Ascending aorta (tissue), 2 donors: Measurements from ENCODE around the gene HSD3B2. TPM values are rescaled to one million over a fixed set of nuclear protein-coding genes. Genes with fewer than 3 reads are reported as not detected.

Experiments
- DNase-seq, 2 donors: peaks; one replicate each; pipeline ENCODE4 v3.0.0-alpha.2; 2019; ENCODE audit warnings: low spot score in 2 of 2
- H3K27ac ChIP-seq, 2 donors: fragments of 200-600 bp; sonication (generic); one replicate each; pipeline ENCODE4 v1.5.1; 2016 to 2017; ENCODE audit warnings: mild to moderate bottlenecking in 1 of 2
- H3K27me3 ChIP-seq: fragments of 200-600 bp; sonication (generic); one replicate; pipeline ENCODE4 v1.5.1; 2017
- H3K36me3 ChIP-seq, 2 donors: fragments of 200-600 bp; sonication (generic); one replicate each; pipeline ENCODE4 v1.5.1; 2016
- H3K4me1 ChIP-seq, 2 donors: fragments of 200-600 bp; sonication (generic); one replicate each; pipeline ENCODE4 v1.5.1; 2016 to 2017; ENCODE audit warnings: mild to moderate bottlenecking in 1 of 2
- H3K4me3 ChIP-seq, 2 donors: fragments of 200-600 bp; sonication (generic); one replicate each; pipeline ENCODE4 v1.5.1; 2016 to 2017; ENCODE audit warnings: mild to moderate bottlenecking in 1 of 2
- H3K9me3 ChIP-seq, 2 donors: fragments of 200-600 bp; sonication (generic); one replicate each; pipeline ENCODE4 v1.5.1; 2016
- intact Hi-C: fragments of 100-400 bp; cut with DNase I; formaldehyde crosslinking; loops from one replicate; pipeline ENCODE4 v1.15.1; 2023
- total RNA-seq: library from RNA; depleted of rRNA; stranded (reverse); fragments of >200 nt; gene quantifications from one replicate; pipeline ENCODE4 v1.1.0, GENCODE V29; 2016
- TF ChIP-seq, protein P1 (sequence below), 3 experiments: fragments of 200-600 bp in 2 of 3; fragments of 450-650 bp in 1 of 3; sonication (generic) in 2 of 3; IDR thresholded peaks; one replicate each; pipeline ENCODE4 v1.5.1; 2016 to 2019; ENCODE audit warnings: antibody characterized with exemption in 3 of 3, mild to moderate bottlenecking in 1 of 3, moderate library complexity in 1 of 3

Gene HSD3B2
- total RNA-seq, 1 donor from 2014 or later = 9.9 TPM

- Histone ChIP-seq H3K36me3 (no peaks in the 10 kb centered on the region), H3K27ac (no peak overlapping the region), H3K27me3 (no peaks in the 10 kb centered on the region), H3K4me1 (no peaks in the 10 kb centered on the region), H3K4me3 (no peak overlapping the region), H3K9me3 (no peaks in the 10 kb centered on the region)
- TF ChIP-seq, protein P1, sequence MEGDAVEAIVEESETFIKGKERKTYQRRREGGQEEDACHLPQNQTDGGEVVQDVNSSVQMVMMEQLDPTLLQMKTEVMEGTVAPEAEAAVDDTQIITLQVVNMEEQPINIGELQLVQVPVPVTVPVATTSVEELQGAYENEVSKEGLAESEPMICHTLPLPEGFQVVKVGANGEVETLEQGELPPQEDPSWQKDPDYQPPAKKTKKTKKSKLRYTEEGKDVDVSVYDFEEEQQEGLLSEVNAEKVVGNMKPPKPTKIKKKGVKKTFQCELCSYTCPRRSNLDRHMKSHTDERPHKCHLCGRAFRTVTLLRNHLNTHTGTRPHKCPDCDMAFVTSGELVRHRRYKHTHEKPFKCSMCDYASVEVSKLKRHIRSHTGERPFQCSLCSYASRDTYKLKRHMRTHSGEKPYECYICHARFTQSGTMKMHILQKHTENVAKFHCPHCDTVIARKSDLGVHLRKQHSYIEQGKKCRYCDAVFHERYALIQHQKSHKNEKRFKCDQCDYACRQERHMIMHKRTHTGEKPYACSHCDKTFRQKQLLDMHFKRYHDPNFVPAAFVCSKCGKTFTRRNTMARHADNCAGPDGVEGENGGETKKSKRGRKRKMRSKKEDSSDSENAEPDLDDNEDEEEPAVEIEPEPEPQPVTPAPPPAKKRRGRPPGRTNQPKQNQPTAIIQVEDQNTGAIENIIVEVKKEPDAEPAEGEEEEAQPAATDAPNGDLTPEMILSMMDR (IDR thresholded peaks at IDR 0.05) = no peak
- intact Hi-C loops = no loop called here
- DNase-seq = no peak
Measured at GRCh38 chr1:119394085-119394484, 20.9 kb upstream of the HSD3B2 start.

DNA sequence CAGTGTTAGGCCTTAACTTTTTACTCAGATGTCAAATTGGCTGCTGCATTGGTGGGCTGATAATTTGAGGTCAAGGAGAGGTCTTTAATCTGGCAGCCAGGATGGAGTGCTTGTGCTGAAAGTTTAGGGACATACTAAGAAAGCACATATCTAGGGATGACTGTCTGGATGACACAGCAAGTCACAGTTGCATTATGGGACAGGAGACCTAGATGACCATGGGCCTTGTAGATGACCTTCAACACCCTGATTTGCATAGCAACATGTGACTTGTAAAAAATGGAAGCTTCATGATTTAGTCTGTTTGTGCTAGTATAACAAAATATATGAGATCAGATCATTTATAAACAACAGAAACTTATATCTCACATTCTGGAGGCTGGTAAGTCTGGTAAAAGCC lies 18.0 kb upstream of the HSD3B2 start:
- Histone ChIP-seq H3K36me3 (no peaks in the 10 kb centered on the region), H3K4me1 (no peaks in the 10 kb centered on the region), H3K27me3 (no peaks in the 10 kb centered on the region), H3K27ac (no peak overlapping the region), H3K9me3 (no peaks in the 10 kb centered on the region), H3K4me3 (no peak overlapping the region)
- no peak for DNase-seq
- intact Hi-C loops = no loop called here
- TF ChIP-seq, protein P1 (IDR thresholded peaks at IDR 0.05) = no peak

DNA sequence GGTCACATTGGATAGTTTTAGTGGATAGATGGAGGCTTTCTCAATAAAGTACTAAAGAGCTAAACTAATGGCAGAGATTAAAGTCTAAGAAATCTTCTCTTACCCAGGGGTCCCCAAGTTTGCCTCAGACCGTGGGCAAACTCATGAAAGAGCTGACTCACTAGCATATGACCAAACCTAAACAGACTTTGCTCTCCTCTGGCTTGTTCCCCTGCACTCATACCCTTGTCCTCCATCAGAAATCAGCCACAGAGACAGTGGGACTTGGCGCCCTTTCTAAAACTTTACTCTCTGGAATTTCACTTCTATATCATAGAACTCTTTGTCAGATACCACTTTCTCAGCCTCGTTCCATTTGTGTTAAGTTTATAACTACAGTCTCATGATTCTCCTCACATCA lies 17.0 kb upstream of the HSD3B2 start:
- no peak for DNase-seq
- no peak overlapping the region for H3K4me3 ChIP-seq
- H3K27me3 ChIP-seq = no peaks in the 10 kb centered on the region
- no peaks in the 10 kb centered on the region for H3K9me3 ChIP-seq
- intact Hi-C loops = no loop called here
- TF ChIP-seq, protein P1 (IDR thresholded peaks at IDR 0.05) = no peak
- H3K27ac ChIP-seq = no peak overlapping the region
- H3K36me3 ChIP-seq = no peaks in the 10 kb centered on the region
- H3K4me1 ChIP-seq = no peaks in the 10 kb centered on the region

GRCh38 chr1:119404736-119405135 lies 10.2 kb upstream of the HSD3B2 start:
- TF ChIP-seq, protein P1 (IDR thresholded peaks at IDR 0.05) = no peak
- Histone ChIP-seq H3K4me1 (no peaks in the 10 kb centered on the region), H3K27ac (no peak overlapping the region), H3K27me3 (no peaks in the 10 kb centered on the region), H3K36me3 (no peaks in the 10 kb centered on the region), H3K4me3 (no peak overlapping the region), H3K9me3 (no peaks in the 10 kb centered on the region)
- intact Hi-C loops = no loop called here
- no peak for DNase-seq

GRCh38 chr1:119409731-119410130 lies 5.2 kb upstream of the HSD3B2 start:
- TF ChIP-seq, protein P1 (IDR thresholded peaks at IDR 0.05) = no peak
- no peak overlapping the region for H3K27ac ChIP-seq
- no peak overlapping the region for H3K4me3 ChIP-seq
- no peaks in the 10 kb centered on the region for H3K4me1 ChIP-seq
- H3K36me3 ChIP-seq = no peaks in the 10 kb centered on the region
- DNase-seq = no peak
- intact Hi-C loops = no loop called here
- no peaks in the 10 kb centered on the region for H3K27me3 ChIP-seq
- no peaks in the 10 kb centered on the region for H3K9me3 ChIP-seq

DNA sequence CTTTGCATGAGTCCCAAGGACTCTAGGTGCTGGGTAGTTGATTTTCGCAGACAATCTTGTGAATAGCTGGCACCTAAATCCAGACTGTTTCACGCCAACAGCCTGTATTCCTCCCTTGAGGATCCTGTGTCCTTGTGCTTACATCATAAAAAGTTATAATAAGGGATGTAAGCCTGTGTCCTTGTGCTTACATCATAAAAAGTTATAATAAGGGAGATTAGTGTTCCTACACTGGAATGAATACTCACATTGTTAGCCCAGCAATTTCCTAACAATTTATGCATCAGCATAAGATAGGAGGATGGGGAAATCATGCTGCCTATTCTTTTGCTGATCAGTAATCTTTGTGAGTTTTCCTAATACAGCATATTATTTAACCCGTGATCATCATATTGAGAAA lies 4.0 kb upstream of the HSD3B2 start:
- TF ChIP-seq, protein P1 (IDR thresholded peaks at IDR 0.05) = no peak
- Histone ChIP-seq H3K27me3 (no peaks in the 10 kb centered on the region), H3K27ac (no peak overlapping the region), H3K4me1 (no peaks in the 10 kb centered on the region), H3K9me3 (no peaks in the 10 kb centered on the region), H3K36me3 (no peaks in the 10 kb centered on the region), H3K4me3 (no peak overlapping the region)
- no peak for DNase-seq
- intact Hi-C loops = no loop called here
